GM19239 (cell line): ENCODE data around the gene GLCCI1.
"Not testable (repeated sequence)": the region's sequence is repeated elsewhere in the genome, so short reads cannot be mapped to it uniquely, and the experiment has no call there.

ENCODE experiments used
- DNase-seq: peaks from one replicate; pipeline ENCODE4 v3.0.0; 2011; ENCODE audit warnings: low spot score; ENCODE audit not compliant: insufficient read length
- FAIRE-seq: peaks from 2 replicates; lab custom pipeline; 2011; peaks lifted over from hg19 to GRCh38; lab: Jason Lieb, UNC

The GLCCI1 gene

DNA sequence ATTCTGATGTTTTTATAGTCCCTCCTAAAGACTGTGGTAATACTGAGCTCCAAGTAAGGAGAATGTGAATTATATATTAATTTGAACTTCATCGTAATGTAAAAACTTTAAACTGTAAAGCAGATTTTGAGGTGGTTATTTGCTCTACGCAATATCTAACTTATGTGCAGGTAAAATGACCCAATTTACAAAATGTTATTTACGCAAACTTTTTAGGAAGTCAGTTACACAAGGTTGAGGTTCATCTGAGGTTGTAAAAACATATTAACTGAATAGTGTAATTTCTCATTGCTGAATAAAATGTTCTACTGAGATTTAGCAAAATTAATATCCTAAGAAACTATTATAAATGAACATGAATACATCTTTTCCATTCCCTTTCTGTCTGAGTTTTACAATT lies 15.8 kb downstream of the GLCCI1 start:
- DNase-seq (no peak), FAIRE-seq (no peak)

DNA sequence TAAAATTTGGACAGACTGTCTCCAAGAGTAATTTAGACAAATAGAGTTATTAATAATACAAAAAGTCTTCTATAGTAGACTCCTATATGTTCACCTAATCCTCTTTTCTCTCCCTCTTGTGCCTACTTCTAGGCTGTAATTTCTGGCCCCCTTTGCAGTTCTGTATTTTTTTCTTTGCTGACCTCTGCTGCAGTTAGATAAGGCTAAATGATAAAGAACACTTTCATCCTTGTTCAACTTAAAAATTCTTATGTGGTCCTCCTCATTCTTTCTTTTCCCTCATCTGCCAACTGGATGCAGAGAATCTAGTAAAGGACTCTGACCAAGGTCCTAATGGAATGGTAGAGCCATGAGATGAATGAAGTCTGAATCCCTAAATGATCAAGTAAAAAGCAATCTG lies 20.1 kb downstream of the GLCCI1 start:
- FAIRE-seq (no peak), DNase-seq (no peak)

DNA sequence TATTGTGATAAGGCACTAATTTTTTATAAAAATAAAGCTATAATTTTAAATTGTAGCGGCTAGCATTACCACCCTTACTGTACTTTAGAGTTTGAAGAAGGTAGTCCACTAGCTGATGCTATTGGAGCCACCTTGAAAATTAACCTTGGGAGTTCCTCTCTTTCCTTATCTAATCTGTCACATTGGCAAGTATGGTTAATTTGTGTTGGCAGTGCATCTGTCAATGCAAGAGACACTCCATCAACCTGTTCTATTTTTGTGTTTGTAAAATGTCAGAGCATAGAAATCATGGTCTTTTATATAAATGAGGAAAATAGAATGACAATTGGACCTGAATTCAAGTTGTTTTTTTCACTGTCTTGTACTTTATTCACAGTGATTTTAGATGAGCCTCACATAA lies 20.5 kb downstream of the GLCCI1 start:
- no peak for DNase-seq
- no peak for FAIRE-seq

DNA sequence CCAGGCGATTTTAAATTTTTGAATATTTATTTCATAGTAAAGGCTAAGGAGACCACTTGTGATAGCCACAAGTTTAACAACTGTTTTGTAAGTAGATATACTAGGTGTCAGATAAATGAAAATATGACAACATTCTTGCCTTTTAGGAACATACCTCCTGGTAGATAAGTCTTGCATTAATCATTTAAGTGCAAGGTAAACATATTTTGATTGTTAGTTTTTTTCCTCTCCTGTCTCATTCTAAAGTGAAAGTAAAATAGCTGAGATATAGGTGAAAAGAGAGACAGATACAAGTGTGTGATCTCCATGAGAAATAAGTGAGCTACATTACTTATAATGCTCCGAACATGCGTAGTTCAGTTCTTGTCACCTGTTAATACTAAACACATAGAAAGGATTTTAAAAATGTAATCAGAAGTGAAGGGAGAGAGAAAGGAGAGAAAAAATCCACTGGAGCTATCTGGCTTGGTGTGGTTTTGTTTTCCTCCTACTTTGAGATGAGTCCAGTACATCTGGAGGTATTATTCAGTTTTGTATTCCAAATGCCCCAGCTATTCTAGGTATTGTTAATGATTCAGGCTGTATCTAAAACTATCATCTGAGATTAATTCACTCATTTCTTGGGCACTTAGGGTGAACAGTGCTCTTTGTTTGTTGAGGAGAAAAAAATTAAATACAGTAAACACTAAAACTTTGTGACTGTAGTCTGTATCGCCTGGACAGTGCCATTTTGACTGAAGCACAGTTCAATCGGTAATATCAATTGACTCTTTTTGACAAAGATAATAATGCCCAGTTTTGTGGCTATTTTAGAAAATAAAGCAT lies 21.2 kb downstream of the GLCCI1 start:
- FAIRE-seq (peak; percentile 39), DNase-seq (no peak)

DNA sequence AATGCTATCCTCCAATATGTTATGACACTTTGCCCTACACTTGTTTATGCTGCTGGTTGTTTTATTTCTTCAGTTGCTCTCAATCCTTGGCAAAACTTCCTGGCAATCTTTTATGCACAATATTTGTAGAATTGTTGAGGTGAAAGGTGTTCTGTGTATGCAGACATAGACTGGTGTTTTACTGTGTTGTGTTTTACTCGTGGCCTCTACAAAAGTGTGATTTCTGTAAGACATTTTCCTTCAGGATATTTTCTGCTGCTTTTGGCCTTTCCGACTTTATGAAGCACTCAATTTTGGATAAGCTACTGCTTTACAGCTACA lies 21.8 kb downstream of the GLCCI1 start:
- DNase-seq (no peak), FAIRE-seq (peak; percentile 75)

DNA sequence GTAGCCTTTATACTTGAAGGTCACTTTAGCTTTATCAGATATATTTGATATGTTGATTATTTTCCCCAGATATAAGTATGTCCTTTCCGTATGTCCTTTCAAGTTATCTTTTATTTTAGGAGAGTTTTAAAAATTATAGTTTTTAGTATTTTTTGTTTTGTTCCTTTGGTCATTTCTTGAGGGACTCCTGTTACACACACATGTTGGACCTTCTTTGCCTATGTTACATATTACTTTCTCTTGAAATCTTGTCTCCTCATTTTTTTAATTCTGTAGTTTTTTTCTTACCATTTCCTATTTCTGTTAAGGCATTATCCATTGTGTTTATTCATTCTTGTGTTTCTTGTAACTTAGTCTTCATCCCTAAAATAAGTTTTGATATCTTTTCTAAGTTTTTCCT lies 23.9 kb downstream of the GLCCI1 start:
- DNase-seq (no peak), FAIRE-seq (no peak)

DNA sequence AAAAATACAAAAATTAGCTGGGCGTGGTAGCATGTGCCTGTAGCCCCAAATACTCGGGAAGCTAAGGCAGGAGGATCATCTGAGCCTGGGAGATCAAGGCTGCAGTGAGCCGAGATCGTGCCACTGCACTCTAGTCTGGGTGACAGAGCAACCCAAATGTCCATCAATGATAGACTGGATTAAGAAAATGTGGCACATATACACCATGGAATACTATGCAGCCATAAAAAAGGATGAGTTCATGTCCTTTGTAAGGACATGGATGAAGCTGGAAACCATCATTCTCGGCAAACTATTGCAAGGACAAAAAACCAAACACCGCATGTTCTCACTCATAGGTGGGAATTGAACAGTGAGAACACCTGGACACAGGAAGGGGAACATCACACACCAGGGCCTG lies 26.8 kb downstream of the GLCCI1 start:
- not testable (repeated sequence) for DNase-seq, FAIRE-seq

DNA sequence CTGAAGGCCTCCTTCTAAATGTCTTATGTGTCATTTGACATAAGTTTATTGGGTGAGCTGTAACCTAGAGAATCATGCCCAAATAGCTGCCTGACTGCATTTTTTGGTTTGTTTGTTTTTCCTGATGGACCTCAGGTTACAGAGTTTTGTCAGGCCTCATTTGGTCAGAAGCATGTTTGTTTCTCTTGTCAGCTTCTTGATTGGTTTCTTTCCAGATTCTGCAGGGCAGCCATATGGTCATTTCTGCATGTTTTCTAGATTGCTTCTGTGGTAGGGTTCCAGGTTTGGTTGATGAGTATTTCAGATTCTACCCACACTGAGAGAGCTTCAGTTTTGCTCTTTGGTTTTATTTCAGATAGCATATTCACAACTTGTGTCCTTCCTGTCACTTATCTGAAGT lies 28.0 kb downstream of the GLCCI1 start:
- FAIRE-seq (peak; percentile 61), DNase-seq (no peak)

DNA sequence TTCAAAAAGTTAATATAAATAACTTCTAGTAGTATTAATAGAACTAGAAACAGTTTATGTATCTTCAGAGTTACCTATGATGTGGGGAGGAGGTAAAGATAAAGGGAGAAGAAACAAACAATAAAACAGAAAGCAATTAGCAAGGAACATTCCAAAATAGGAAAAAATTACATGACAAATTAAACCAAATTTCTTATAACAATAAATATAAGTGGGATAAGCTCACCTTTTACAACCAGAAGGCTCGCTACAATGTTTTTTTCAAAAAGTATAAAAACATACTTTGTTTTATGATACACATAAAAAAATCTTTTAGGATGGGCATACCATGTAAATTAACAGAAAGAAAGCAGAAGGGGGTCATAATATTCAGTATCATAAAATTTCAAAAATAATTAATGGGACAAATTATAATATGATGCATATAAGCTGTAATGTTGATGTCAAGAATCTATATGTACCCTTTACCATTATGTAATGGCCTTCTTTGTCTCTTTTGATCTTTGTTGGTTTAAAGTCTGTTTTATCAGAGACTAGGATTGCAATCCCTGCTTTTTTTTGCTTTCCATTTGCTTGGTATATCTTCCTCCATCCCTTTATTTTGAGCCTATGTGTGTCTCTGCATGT lies 31.8 kb downstream of the GLCCI1 start:
- DNase-seq (no peak), FAIRE-seq (no peak)

DNA sequence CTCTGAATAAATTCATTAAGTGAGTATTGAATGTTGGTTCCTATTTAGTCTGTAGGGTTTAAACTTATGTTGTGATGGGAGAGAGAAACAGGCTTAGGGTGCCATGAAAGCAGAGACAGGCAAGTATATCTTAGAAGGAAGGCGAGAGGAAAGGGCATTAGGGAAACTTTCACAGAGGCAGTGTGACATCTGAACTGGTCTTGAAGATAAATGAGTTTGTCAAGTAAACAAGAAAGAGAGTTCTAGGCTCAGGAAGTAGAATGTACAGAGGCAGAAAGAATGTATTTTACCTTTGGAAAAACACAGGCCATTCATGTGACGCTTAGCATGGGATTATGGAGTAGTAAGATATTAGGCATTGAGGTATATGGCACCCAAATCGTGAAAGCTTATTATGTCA lies 34.5 kb downstream of the GLCCI1 start:
- DNase-seq (no peak), FAIRE-seq (no peak)

DNA sequence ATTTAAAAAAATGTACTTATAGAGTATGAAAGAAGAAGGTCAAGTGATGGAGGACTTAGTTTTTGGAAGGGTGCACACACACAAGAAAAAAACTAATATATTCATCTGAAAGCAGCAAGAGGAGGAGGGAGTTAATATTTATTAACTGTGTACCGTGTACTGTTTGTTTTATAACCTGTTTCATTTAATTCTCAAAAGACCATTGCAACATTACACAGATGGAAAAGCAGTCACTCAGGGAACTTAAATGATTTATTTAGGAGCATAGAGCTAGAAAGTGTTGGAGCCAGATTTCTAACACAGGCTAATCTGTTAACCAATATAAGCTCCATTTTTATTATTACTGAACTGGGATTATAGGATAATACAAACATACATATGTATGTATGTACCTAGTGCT lies 36.7 kb downstream of the GLCCI1 start:
- DNase-seq (no peak), FAIRE-seq (no peak)

DNA sequence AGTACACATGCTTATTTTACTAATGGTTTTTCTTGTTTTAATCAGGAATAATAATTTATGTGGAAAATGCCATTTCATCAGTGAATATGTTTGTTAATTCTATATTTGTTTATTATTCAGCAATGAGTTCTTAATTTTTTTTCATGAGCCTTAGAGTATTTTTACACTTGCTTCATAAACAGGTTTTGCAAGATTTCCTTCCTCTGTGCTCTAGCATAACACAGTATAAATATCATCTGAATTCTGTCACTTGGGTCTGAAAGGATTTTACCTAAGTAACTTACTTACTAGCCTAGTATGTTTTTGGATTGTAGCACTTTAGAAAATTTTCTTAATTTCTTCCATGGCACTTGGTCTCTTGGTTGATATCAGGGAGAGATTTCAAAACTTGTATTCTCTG lies 45.8 kb downstream of the GLCCI1 start:
- FAIRE-seq: no peak
- DNase-seq: no peak

DNA sequence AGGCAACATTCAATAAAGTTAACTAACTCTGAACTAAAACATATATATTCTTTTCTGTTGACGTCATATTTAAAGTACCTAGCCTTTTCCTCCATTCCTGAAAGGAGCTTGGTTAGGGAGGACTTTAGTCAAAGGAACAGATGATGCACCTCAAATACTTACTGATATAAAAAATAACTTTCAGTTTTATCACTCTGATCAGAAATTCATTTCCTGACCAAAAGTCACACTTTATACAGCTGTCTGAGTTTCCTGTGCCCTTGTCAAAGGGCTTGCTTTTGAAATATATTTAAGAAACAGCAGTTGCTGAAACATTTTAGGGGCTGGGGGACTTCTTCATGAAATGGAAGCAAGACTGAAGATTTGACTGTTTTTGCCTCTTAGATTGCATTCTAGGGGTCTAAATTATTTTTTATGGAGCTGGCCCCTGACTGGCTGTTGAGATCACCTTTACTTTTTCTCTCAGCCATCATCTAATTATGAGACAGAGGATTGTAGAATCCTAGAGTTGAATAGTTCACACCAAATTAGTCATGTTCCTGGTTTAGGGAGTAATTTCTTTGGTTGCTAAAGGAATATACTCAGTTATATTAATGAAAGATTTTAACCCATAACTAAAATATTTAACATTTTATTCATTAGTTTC lies 46.6 kb downstream of the GLCCI1 start:
- peak; percentile 52 for FAIRE-seq
- no peak for DNase-seq

DNA sequence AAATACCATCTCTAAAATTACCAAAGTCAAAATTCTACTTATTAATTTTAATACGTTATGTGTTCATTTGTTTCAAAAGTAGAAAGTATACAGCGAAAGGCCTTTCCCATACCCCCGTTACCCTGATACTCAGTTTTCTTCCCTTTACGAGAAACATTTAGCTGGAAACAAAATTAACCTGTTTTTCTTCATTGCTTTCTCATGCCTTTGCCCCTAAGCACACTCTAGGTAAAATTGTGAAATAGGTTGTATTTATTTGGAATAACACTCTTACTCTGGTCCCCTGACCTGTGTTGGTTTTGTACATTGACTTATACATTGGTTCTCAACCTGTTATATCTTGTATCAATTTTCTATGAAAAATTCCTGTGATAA lies 47.1 kb downstream of the GLCCI1 start:
- FAIRE-seq (no peak), DNase-seq (no peak)

DNA sequence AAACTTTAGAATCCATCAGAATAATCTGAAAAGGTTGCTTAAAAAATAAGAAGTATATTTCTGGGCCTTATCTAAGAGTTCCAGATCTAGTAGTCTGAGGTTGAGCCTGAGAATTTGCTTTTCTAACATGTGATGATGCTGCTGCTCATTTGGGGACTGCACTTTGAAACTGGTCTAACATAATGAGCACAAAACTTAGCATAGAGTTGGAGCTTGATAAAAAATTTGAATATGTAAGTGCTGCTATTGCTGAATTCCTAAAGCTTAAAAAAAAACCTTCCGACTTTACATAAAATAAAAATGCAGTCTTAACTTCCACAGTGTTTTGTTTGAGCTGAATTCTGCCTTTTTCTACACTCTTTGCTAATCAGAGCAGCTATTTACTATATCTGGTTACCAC lies 48.8 kb downstream of the GLCCI1 start:
- no peak for DNase-seq
- FAIRE-seq: peak; percentile 40

DNA sequence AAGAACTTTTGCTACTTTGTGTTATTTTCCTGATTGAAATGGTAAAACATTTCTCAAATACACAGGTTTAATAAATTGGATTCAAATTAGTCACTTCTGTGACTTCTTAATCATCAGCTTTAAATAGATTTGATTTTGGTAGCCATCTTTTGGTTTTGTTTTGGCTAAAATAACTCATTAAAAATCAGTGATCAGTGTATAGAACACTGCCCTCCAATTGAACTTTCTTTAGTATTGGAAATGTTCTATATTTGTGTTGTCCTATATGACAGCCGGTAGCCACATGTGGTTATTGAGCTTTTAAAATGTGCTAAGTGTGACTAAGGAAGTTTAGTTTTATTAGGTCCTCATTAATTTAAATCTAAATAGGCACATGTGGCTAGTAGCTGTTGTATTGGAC lies 50.4 kb downstream of the GLCCI1 start:
- peak; percentile 83 for FAIRE-seq
- DNase-seq: no peak

DNA sequence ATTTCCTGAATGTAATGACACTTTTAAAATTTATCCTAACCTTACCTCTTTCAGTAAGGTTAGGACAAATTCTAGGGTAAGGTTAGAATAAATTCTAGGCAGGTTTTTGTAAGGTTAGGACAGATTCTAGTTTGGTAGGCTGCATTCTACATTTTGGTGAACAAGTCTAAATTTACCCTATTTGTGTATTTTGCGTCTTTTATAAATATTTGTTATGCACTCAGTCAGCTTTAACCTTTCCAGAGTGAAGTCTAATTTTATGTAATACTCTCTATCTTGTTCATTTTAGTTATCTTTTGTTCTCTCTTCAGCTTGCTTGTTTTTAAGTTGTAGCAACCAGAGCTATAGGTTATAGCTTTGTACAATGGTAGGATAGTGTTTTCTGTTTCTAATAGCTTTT lies 54.0 kb downstream of the GLCCI1 start:
- no peak for FAIRE-seq

DNA sequence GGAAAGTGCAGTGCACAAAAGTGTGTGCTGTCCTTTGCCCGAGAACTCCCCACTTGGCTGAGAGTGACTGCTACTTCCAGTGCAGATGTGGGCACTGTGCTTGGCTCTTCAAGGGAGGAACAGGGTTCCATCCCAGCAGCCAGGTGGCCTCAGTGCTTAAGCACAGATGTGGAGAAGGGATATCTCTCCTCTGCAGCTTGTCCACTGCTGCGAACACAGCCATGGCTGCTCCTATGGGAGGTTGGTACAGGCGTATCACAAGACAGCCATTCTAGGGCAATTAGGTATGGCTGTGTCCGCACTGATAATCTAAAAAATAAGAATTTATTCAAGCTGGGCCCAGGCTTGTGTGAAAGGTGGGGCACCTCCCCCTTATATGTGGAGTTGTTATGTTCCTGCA lies 66.6 kb downstream of the GLCCI1 start:
- FAIRE-seq (no peak), DNase-seq (no peak)

More for the DNA sequence above, 54.0 kb downstream of the GLCCI1 start:
- DNase-seq: no peak

DNA sequence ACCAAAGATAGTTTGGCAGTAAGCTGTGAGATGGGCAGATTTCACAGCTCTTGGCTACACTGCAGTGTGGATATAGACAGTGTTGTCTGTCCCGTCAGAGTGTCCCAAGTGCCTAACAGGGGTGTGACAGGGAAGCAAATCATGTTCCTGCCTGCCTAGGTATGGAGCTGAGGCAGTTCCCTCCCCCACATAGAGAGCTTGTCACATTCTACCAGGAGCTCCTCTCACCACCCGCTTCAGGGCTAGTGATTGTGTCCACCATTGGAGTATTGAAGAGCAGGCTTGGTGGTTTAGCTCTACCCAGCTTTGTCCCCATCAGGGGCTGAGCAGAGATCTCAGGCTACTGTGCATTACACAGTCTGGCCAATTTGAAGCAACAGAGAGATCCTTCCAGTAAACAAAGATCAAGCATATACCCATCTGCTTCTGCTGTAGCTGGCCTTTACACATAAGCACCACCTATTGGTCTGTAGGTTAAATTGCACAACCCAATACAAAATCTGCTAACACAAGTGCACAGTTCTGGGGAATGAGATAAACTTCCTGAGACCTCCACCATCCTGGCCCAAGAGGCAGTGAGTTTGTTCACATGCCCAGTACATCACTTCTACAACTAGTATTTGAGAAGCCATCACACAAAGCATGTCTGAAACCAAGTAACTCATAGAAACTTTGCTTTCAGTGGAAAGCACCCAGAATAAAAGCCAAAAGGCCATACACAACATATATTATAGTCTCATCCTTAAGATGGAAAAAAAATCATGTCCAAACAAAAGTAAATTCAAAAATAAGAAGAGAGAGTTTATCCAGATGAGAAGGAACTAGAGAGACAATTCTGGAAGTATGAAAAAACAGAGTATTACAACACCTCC lies 67.3 kb downstream of the GLCCI1 start:
- DNase-seq: no peak
- FAIRE-seq: peak; percentile 93

DNA sequence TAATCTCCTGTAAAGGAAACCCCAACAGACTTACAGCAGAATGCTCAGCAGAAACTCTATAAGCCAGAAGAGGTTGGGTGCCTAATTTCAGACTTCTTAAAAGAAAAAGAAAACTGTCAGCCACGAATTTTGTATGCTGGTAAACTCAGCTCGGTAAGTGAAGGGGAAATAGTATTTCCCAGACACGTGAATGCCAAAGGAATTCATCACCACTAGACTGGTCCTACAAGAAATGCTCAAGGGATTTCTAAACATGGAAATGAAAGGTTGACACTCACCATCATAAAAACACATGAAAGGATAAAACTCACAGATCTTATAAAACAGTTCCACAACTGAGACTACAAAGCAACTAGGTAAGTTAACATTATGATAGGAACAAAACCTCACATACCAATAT lies 68.6 kb downstream of the GLCCI1 start:
- FAIRE-seq: no peak
- no peak for DNase-seq
